GM23248 (cell line): ENCODE data around the gene KIRREL1. TPM values are rescaled to one million over a fixed set of nuclear protein-coding genes. Genes with fewer than 3 reads are reported as not detected.

Experiments
- DNase-seq: peaks from one replicate; pipeline ENCODE4 v3.0.0-alpha.2; 2015
- H2AFZ ChIP-seq: fragments of 200-600 bp; sonication (generic); 2 replicates; pipeline ENCODE4 v1.6.1; 2016; ENCODE audit warnings: antibody characterized with exemption
- H3F3A ChIP-seq: fragments of 200-600 bp; sonication (generic); 2 replicates; pipeline ENCODE4 v1.6.1; 2016; ENCODE audit warnings: mild to moderate bottlenecking, antibody characterized with exemption, mixed run types; ENCODE audit not compliant: insufficient read depth
- H3K27ac ChIP-seq: fragments of 200-600 bp; sonication (generic); 2 replicates; pipeline ENCODE4 v1.5.1; 2016; ENCODE audit warnings: mild to moderate bottlenecking
- H3K27me3 ChIP-seq: fragments of 200-600 bp; sonication (generic); replicated peaks from 2 replicates; pipeline ENCODE4 v1.6.1; 2016; ENCODE audit warnings: mild to moderate bottlenecking; ENCODE audit not compliant: insufficient read depth
- H3K36me3 ChIP-seq: fragments of 200-600 bp; sonication (generic); 2 replicates; pipeline ENCODE4 v1.6.1; 2016; ENCODE audit warnings: low read depth, mild to moderate bottlenecking
- H3K4me1 ChIP-seq: fragments of 200-600 bp; sonication (generic); 2 replicates; pipeline ENCODE4 v1.6.1; 2016; ENCODE audit warnings: mild to moderate bottlenecking; ENCODE audit not compliant: insufficient read depth
- H3K4me2 ChIP-seq: fragments of 200-600 bp; sonication (generic); one replicate; pipeline ENCODE4 v1.6.1; 2016; ENCODE audit warnings: mild to moderate bottlenecking; ENCODE audit not compliant: unreplicated experiment
- H3K4me3 ChIP-seq: fragments of 200-600 bp; sonication (generic); 2 replicates; pipeline ENCODE4 v1.5.1; 2016; ENCODE audit warnings: mild to moderate bottlenecking
- H3K79me2 ChIP-seq: fragments of 200-600 bp; sonication (generic); 2 replicates; pipeline ENCODE4 v1.6.1; 2016; ENCODE audit warnings: mild to moderate bottlenecking; ENCODE audit not compliant: insufficient read depth
- H3K9ac ChIP-seq: fragments of 200-600 bp; sonication (generic); 2 replicates; pipeline ENCODE4 v1.6.1; 2016; ENCODE audit warnings: mild to moderate bottlenecking
- H3K9me2 ChIP-seq: fragments of 200-600 bp; sonication (generic); 2 replicates; pipeline ENCODE4 v1.6.1; 2016; ENCODE audit warnings: mixed run types, mild to moderate bottlenecking, moderate library complexity; ENCODE audit not compliant: insufficient read depth
- H3K9me3 ChIP-seq: fragments of 200-600 bp; sonication (generic); one replicate; pipeline ENCODE4 v1.6.1; 2017; ENCODE audit warnings: low read depth
- H4K20me1 ChIP-seq: fragments of 200-600 bp; sonication (generic); 2 replicates; pipeline ENCODE4 v1.6.0; 2016; ENCODE audit not compliant: insufficient read depth
- EZH2 ChIP-seq: fragments of 200-600 bp; sonication (generic); IDR thresholded peaks from 2 replicates; pipeline ENCODE4 v1.6.1; 2018; ENCODE audit warnings: antibody characterized with exemption, mild to moderate bottlenecking; ENCODE audit not compliant: insufficient read depth, poor library complexity, severe bottlenecking
- EZH2phosphoT487 ChIP-seq: fragments of 200-600 bp; sonication (generic); IDR thresholded peaks from 2 replicates; pipeline ENCODE4 v1.6.1; 2018; ENCODE audit warnings: antibody characterized with exemption, moderate library complexity, mild to moderate bottlenecking, low read depth; ENCODE audit not compliant: insufficient read depth
- WGBS, 2 experiments: methylation state at CpG; one replicate each; pipeline ENCODE4 v1.1.6; 2015 to 2017; ENCODE audit warnings: low lambda C conversion rate in 2 of 2, low coverage in 1 of 2; ENCODE audit errors: missing lambda C conversion rate in 2 of 2; 5-methylcytosine and 5-hydroxymethylcytosine counted together
- in situ Hi-C: fragments of 300-500 bp; cut with MboI; formaldehyde crosslinking; loops from 2 replicates; pipeline ENCODE4 v1.15.0; 2020
- polyA plus RNA-seq: library from polyadenylated mRNA; unstranded; fragments of >200 nt; fragmentation: Nextera tagmentation; extraction: Ambion mirVana; gene quantifications from 2 replicates; pipeline ENCODE4 v1.2.1, GENCODE V29; 2016
- total RNA-seq: library from RNA; depleted of rRNA; stranded (reverse); fragments of >200 nt; shearing (Covaris generic); gene quantifications from 2 replicates; pipeline ENCODE4 v1.2.3, GENCODE V29; 2014

Gene KIRREL1
- total and polyA plus RNA-seq, 2 experiments from 2014 or later: 33.7 to 108 TPM

DNA sequence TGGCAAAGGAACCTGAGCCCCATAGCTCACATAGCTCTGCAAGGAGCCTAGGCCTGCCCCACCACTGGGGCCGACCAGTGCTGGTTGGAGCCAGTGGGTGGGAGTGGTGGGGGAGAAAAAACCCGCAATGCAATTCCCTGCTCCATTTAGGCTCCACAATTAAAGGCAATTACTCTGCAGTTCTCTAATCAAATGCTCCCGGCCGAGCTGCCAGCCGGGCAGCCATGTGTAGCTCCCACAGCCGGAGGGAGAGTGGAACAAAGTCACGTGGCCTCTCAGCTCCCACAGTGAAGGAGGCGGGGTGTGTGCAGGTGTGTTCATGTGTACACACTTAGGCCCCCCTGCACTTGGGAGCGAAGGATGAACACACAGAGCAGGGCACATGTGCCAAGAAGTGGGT lies 81.6 kb downstream of the KIRREL1 start:
- Histone ChIP-seq H3K27me3 (no peaks in the 10 kb centered on the region), H3K36me3 (peaks cover 5% of the 10 kb centered on the region; the same call in 1 of the 2 replicates), H3K9me3 (no peaks in the 10 kb centered on the region), H3K4me3 (no peak overlapping the region), H3K4me2 (no peak overlapping the region), H3K4me1 (no peaks in the 10 kb centered on the region), H4K20me1 (peaks cover under 1% of the 10 kb centered on the region; the same call in 1 of the 2 replicates), H2AFZ (no peak overlapping the region), H3K27ac (no peak overlapping the region), H3K9me2 (no peaks in the 10 kb centered on the region), H3K79me2 (peaks cover 71% of the 10 kb centered on the region), H3F3A (no peaks in the 10 kb centered on the region), H3K9ac (no peak overlapping the region)
- in situ Hi-C loops: no loop called here
- TF ChIP-seq EZH2 (no peak), EZH2phosphoT487 (no peak)
- 74 to 80% methylated on average over 8 to 9 of the region's 9 CpGs for WGBS, 2 experiments
- no peak for DNase-seq

DNA sequence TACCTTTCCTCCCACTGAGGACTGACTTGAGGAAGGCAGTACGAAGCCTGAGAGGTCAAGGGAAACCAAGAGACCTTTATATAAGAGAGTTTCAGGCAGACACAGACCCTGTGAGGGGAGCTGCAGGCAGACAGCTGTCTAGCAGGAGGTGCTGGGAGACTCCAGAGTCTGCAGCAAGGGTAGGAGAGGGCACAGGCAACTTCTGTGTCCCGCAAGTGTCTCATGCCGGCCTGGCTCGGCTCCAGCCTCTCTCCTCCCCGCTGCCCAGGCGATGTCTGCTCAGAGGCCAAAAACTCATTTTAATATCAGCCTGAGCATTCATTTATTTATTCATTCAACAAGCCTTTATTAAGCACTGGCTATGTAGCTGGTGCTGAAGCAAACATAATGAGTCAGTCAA lies 83.0 kb downstream of the KIRREL1 start:
- Histone ChIP-seq H3K9me3 (no peaks in the 10 kb centered on the region), H3K27ac (no peak overlapping the region), H2AFZ (no peak overlapping the region), H3K4me2 (no peak overlapping the region), H3K4me3 (no peak overlapping the region), H3F3A (no peaks in the 10 kb centered on the region), H3K36me3 (peaks cover 10% of the 10 kb centered on the region; the same call in 1 of the 2 replicates), H4K20me1 (no peaks in the 10 kb centered on the region; the same call in 1 of the 2 replicates), H3K79me2 (peaks cover 57% of the 10 kb centered on the region), H3K4me1 (no peaks in the 10 kb centered on the region), H3K27me3 (no peaks in the 10 kb centered on the region), H3K9ac (no peak overlapping the region), H3K9me2 (no peaks in the 10 kb centered on the region)
- WGBS, 2 experiments: 61 to 63% methylated on average over 6 of the region's 6 CpGs
- no peak for TF ChIP-seq EZH2
- TF ChIP-seq EZH2phosphoT487: no peak
- DNase-seq: no peak
- in situ Hi-C loops: no loop called here

GRCh38 chr1:158077411-158078256 lies 84.2 kb downstream of the KIRREL1 start:
- 89 to 93% methylated on average over 22 of the region's 22 CpGs for WGBS, 2 experiments
- no peak overlapping the region for H3K27ac ChIP-seq
- in situ Hi-C loops: no loop called here
- H3K4me3 ChIP-seq: no peak overlapping the region
- no peaks in the 10 kb centered on the region for H3F3A ChIP-seq
- no peaks in the 10 kb centered on the region for H3K9me2 ChIP-seq
- H3K79me2 ChIP-seq: peaks cover 45% of the 10 kb centered on the region
- no peak for DNase-seq
- TF ChIP-seq EZH2phosphoT487 (no peak), EZH2 (no peak)
- H3K9ac ChIP-seq: no peak overlapping the region
- H3K4me1 ChIP-seq: no peaks in the 10 kb centered on the region
- no peak overlapping the region for H2AFZ ChIP-seq
- H3K4me2 ChIP-seq: no peak overlapping the region
- no peaks in the 10 kb centered on the region for H4K20me1 ChIP-seq
- no peaks in the 10 kb centered on the region for H3K27me3 ChIP-seq
- H3K36me3 ChIP-seq: peaks cover 21% of the 10 kb centered on the region; the same call in 1 of the 2 replicates
- H3K9me3 ChIP-seq: no peaks in the 10 kb centered on the region

GRCh38 chr1:158078569-158079080 lies 85.2 kb downstream of the KIRREL1 start:
- Histone ChIP-seq H3K4me1 (no peaks in the 10 kb centered on the region), H3K36me3 (peaks cover 25% of the 10 kb centered on the region; the same call in 1 of the 2 replicates), H3K4me3 (no peak overlapping the region), H3K27ac (no peak overlapping the region), H3K79me2 (peaks cover 36% of the 10 kb centered on the region), H3F3A (no peaks in the 10 kb centered on the region), H2AFZ (no peak overlapping the region), H3K9me3 (no peaks in the 10 kb centered on the region), H4K20me1 (no peaks in the 10 kb centered on the region), H3K9ac (no peak overlapping the region), H3K4me2 (no peak overlapping the region), H3K9me2 (no peaks in the 10 kb centered on the region), H3K27me3 (no peaks in the 10 kb centered on the region)
- whole genome bisulfite sequencing, 2 experiments: 60 to 63% methylated on average over 1 to 4 of the region's 4 CpGs
- DNase-seq: no peak
- in situ Hi-C loops: no loop called here
- TF ChIP-seq EZH2phosphoT487 (no peak), EZH2 (no peak)
